Breast epithelium (tissue), 3 donors: ENCODE results near the gene ADCY7.

Experiments
- CTCF ChIP-seq, 3 donors: fragments of 450-650 bp; IDR thresholded peaks; one replicate each; pipeline ENCODE4 v1.5.1; 2016 to 2017; ENCODE audit warnings: antibody characterized with exemption in 3 of 3, mild to moderate bottlenecking in 3 of 3, moderate library complexity in 3 of 3
- POLR2A ChIP-seq: fragments of 450-650 bp; IDR thresholded peaks from one replicate; pipeline ENCODE4 v1.6.1; 2016; ENCODE audit warnings: antibody characterized with exemption, mild to moderate bottlenecking, moderate library complexity

DNA sequence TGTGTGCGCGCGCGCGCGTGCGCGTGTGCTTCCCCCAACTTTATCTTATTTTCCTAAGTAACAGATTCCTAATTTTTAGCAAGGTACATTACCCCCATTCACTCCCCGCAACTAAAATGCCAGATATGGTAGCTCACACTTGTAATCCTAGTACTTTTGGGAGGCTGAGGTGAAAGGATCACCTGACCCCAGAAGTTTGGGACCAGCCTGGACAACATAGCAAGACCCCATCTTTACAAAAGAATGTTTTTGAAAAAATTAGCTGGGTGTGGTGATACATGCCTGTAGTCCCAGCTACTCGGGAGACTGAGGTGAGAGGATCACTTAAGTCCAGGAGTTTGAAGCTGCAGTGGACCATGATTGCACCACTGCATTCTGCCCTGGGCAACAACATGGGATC, 97.3 kb downstream of the ADCY7 start:
- TF ChIP-seq POLR2A (no peak), CTCF (IDR thresholded peaks at IDR 0.05) (no peak)
